Testis (tissue), 2 donors: Measurements from ENCODE around the gene SMIM38.

ENCODE experiments used
- CTCF ChIP-seq, 3 experiments: fragments of 450-650 bp in 2 of 3; fragments of 200-600 bp in 1 of 3; sonication (generic) in 1 of 3; IDR thresholded peaks; one replicate each; pipeline ENCODE4 v1.5.1; 2016 to 2019; ENCODE audit warnings: antibody characterized with exemption in 3 of 3, mild to moderate bottlenecking in 2 of 3, moderate library complexity in 1 of 3
- POLR2A ChIP-seq: fragments of 450-650 bp; IDR thresholded peaks from one replicate; pipeline ENCODE4 v1.6.1; 2017; ENCODE audit warnings: antibody characterized with exemption, mild to moderate bottlenecking, moderate library complexity

- TF ChIP-seq CTCF (IDR thresholded peaks at IDR 0.05) (no peak), POLR2A (no peak)
Observed at GRCh38 chr11:69120096-69120875, 35.4 kb upstream of the SMIM38 start.
